NCI-H2081 (cell line): ENCODE measurements around the gene ATP10D.
"Not testable (repeated sequence)": the region's sequence is repeated elsewhere in the genome, so short reads cannot be mapped to it uniquely, and the experiment has no call there.

ENCODE experiments used
- DNase-seq, 2 experiments: peaks; one replicate each; lab custom pipeline; 2025; lab: John Stamatoyannopoulos, UW

Gene ATP10D

GRCh38 chr4:47488706-47489105 is 3.6 kb downstream of the ATP10D start:
- no peak for DNase-seq

GRCh38 chr4:47490550-47490949 is 5.5 kb downstream of the ATP10D start:
- peak in 1 of 2 experiments; percentile 8 for DNase-seq

GRCh38 chr4:47493238-47494123 is 8.4 kb downstream of the ATP10D start:
- DNase-seq = no peak

GRCh38 chr4:47494124-47494430 is 9.0 kb downstream of the ATP10D start:
- DNase-seq = no peak

- no peak for DNase-seq
These were observed 13.8 kb downstream of the ATP10D start for GRCh38 chr4:47498899-47499298.

- DNase-seq = no peak
These were observed 14.6 kb downstream of the ATP10D start for GRCh38 chr4:47499700-47500099.

GRCh38 chr4:47500776-47501175 is 15.7 kb downstream of the ATP10D start:
- no peak for DNase-seq

GRCh38 chr4:47505147-47505546 is 20.1 kb downstream of the ATP10D start:
- DNase-seq = no peak

GRCh38 chr4:47505666-47506065 is 20.6 kb downstream of the ATP10D start:
- no peak for DNase-seq

GRCh38 chr4:47510506-47511143 is 25.6 kb downstream of the ATP10D start:
- no peak for DNase-seq

- DNase-seq = no peak
These were observed 28.4 kb downstream of the ATP10D start for GRCh38 chr4:47513461-47513860.

- no peak for DNase-seq
These were observed 34.3 kb downstream of the ATP10D start for GRCh38 chr4:47519239-47519883.

- DNase-seq = no peak
These were observed 40.2 kb downstream of the ATP10D start for GRCh38 chr4:47525154-47525819.

GRCh38 chr4:47526281-47526680 is 41.2 kb downstream of the ATP10D start:
- DNase-seq = no peak

- DNase-seq = not testable (repeated sequence)
These were observed 43.6 kb downstream of the ATP10D start for GRCh38 chr4:47528646-47529045.

- no peak for DNase-seq
These were observed 45.7 kb downstream of the ATP10D start for GRCh38 chr4:47530801-47531200.

GRCh38 chr4:47531241-47531953 is 46.3 kb downstream of the ATP10D start:
- DNase-seq = no peak

GRCh38 chr4:47531954-47532321 is 46.9 kb downstream of the ATP10D start:
- DNase-seq = no peak

GRCh38 chr4:47532658-47533057 is 47.6 kb downstream of the ATP10D start:
- DNase-seq = no peak

- no peak for DNase-seq
These were observed 48.7 kb downstream of the ATP10D start for GRCh38 chr4:47533689-47534347.

GRCh38 chr4:47534772-47535171 is 49.7 kb downstream of the ATP10D start:
- no peak for DNase-seq
